Measurements from ENCODE around the gene MAML1.
A peak's percentile ranks its signal among the peaks of the same experiment; 100 is the strongest.
"Not testable (repeated sequence)": the region's sequence is repeated elsewhere in the genome, so short reads cannot be mapped to it uniquely, and the experiment has no call there.

Gene MAML1, protein sequence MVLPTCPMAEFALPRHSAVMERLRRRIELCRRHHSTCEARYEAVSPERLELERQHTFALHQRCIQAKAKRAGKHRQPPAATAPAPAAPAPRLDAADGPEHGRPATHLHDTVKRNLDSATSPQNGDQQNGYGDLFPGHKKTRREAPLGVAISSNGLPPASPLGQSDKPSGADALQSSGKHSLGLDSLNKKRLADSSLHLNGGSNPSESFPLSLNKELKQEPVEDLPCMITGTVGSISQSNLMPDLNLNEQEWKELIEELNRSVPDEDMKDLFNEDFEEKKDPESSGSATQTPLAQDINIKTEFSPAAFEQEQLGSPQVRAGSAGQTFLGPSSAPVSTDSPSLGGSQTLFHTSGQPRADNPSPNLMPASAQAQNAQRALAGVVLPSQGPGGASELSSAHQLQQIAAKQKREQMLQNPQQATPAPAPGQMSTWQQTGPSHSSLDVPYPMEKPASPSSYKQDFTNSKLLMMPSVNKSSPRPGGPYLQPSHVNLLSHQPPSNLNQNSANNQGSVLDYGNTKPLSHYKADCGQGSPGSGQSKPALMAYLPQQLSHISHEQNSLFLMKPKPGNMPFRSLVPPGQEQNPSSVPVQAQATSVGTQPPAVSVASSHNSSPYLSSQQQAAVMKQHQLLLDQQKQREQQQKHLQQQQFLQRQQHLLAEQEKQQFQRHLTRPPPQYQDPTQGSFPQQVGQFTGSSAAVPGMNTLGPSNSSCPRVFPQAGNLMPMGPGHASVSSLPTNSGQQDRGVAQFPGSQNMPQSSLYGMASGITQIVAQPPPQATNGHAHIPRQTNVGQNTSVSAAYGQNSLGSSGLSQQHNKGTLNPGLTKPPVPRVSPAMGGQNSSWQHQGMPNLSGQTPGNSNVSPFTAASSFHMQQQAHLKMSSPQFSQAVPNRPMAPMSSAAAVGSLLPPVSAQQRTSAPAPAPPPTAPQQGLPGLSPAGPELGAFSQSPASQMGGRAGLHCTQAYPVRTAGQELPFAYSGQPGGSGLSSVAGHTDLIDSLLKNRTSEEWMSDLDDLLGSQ

DNA sequence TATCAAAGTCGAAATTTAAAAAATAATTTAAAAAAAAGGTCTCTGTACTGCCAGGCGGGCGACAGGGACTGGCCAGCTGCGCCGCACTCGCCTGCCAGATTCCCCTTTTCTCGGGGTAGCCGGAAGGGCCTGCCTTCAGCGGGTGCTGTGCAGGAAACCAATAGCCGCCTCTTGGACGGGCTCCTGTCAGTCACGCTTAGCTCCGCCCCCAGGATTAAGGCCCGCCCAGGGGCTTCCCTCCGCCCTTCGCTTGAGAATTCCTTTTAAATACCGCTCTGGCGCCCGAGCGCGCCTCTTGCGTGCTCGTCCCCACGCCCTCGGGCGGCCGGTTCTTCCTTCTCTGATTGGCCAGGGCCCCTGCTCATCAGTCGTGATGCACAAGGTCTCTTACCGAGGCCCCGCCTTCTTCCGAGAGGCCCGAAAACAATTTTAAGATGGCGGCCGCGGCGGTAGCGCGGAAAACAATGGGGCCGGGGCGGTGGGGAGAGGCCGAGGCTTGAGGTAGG is at the start of gene MAML1:
Gene MAML1 (plus strand): TSS at position 411 of the 506 bp plus-strand sequence. CDS start 291 bp downstream, outside the sequence.
- DNase-seq = peak; percentile 97

GRCh38 chr5:179689212-179689611 is 43.4 kb upstream of the MAML1 start:
- not testable (repeated sequence) for DNase-seq

GRCh38 chr5:179694561-179694960 is 38.1 kb upstream of the MAML1 start:
- no peak for DNase-seq

- no peak for DNase-seq
These were observed 36.0 kb upstream of the MAML1 start for GRCh38 chr5:179696603-179697002.

GRCh38 chr5:179697108-179697507 is 35.5 kb upstream of the MAML1 start:
- DNase-seq = no peak

DNA sequence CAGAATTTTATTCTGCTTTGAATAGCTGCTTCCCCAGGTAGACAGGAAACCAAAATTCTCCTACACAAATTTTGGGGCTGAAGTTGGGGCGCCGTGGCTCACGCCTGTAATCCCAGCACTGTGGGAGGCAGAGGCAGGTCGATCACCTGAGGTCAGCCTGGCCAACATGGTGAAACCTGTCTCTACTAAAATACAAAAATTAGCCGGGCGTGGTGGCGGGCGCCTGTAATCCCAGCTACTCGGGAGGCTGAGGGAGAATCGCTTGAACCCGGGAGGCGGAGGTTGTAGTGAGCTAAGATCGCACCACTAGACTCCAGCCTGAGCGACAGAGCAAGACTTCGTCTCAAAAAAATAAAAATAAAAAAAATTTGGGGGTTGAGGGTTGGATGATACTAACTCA is 35.1 kb upstream of the MAML1 start:
- not testable (repeated sequence) for DNase-seq

DNA sequence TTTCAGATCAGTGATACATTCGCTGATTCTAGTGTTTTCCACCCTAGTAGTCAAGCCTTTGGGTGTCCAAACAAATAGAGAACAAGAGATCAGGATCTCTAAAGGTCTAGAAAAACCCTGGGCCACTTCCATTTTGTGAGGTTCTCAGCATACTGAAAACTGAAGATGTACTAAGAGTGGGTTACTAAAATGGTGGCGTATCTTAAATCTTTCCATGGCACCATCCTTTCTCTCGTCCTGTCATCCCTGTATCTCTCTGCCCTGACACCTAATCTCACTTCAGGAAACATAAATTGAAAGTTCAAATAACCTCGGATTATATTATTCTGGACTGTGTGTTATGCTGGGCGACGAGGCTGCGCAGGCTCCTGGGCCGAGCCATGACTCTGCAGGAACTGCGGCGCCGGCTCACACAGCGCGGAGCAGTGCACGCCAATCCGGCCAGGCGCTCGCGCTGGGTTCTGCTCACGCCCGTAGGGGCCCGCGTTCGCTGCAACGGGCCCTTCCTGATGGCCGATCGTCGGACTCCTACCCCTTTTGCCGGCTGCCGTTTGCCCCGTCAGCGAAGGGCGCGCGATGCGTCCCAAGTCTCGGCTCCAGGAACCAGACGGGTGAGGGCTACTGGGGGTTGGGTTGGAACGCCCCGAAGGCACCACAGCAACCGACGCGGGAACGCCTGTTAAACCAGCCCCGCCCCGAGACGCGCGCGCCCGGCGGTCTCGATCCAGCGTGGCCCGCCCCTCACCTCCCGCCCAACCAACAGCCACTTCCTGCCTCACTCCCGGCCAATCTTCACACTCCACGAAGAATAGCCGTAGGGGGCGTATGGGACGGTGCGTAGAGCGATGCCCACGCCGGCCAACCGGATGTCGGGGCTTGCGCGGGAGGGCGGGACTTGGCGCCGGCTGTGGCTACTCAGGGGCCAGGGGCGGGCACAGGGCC is 34.4 kb upstream of the MAML1 start:
- peak; percentile 97 for DNase-seq

DNA sequence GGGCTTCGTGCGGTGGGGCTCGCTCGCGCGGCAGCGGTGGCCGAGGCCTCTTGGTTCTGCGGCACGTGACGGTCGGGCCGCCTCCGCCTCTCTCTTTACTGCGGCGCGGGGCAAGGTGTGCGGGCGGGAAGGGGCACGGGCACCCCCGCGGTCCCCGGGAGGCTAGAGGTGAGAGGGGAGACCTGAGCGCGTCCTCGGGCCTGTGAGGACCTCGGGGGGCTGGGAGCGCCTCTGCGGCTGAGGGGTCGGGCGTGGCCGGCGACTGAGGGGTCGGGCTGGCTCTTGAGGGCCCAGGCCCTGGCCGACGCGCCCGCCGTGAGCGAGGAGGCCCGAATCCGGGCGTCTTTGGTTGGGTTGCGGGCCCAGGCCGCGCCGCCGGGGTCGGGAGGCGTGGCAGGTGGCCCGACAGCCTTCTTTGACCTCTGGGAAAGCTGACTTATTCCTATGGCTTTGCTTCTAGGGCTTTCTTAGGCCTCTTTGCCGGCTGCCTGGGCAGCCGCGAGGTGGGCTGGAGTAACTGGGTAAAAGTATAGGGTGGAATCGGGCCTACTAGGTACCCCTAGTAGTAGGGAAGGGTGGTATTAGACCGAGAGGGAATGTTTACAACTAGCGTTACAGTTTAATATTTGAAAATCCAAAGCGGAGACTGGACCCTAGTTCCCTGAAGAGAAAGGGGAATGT is 33.5 kb upstream of the MAML1 start, which contains the start of gene CANX:
Gene CANX (plus strand): TSS at position 33 of the 681 bp plus-strand sequence. CDS start 6,715 bp downstream, outside the sequence.
- no peak for DNase-seq

DNA sequence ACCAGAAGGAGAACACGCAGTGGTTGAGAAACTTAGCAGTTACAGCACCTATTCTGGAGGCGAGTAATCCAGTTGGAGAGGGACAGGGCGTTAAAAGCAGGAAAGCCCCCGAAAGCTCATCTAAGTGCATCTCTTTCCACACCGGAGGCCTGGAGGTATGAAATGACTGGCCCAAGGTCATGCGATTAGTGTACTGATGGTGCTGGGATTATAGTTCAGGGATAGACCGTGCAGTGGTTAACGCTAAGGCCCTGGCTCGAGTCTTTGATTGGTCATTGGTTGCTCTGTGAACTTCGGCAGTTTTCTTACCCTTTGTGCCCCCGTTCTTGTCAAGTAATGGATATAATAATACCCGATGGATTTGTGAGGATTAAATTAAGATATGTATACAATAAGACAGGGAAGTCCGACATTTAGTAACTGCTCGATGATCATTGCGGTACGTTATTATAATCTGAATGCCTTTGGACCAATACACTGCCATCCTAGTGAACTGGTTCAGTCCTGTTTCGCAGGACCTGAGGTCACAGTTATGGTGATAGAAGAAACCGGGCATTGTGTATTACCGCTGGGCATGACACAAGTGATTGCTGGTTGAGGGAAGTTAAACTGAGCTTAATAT is 32.9 kb upstream of the MAML1 start:
- DNase-seq = peak; percentile 14

DNA sequence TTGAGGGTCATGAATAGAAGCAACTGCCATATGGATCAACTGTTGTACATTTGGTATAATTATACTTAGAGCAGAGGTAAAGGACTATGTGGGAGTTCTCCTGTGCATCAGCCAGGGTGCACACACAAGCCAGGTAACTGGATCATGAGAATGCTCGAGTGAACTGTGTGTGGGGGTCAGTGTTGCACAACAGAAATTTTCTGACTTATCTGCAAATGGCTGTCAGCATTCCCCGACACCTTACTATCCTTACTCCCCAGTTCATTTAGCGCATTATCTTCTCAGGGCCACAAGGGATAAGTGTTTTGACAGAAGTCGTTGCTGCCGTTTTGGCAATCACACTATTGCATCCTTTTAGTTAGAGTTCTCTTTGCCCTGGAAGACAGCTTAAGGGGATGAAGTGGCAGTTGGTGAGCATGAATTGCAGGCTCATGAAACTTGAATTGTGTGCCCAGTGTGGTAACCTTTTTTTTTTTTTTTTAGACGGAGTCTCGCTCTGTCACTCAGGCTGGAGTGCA is 32.2 kb upstream of the MAML1 start:
- DNase-seq = no peak

DNA sequence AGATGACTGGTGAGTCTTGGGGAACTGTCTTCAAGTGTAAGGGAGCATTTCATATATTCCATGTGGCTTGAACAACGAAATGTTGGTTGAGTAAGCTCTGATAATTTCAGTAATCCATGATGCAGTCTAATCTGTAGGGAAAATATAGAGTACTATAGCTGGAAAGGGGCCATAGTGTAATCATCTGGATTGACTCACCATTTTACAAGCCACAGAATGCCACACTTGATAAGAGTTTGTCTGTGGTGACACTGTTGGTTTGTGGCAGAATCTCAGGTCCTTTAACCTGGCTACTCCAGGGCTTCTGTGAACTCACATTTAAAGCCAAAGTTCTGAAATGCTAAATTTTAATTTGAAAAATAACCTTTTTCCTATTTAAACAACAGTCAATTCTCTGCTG is 16.3 kb upstream of the MAML1 start:
- no peak for DNase-seq

GRCh38 chr5:179720222-179720621 is 12.4 kb upstream of the MAML1 start:
- no peak for DNase-seq

DNA sequence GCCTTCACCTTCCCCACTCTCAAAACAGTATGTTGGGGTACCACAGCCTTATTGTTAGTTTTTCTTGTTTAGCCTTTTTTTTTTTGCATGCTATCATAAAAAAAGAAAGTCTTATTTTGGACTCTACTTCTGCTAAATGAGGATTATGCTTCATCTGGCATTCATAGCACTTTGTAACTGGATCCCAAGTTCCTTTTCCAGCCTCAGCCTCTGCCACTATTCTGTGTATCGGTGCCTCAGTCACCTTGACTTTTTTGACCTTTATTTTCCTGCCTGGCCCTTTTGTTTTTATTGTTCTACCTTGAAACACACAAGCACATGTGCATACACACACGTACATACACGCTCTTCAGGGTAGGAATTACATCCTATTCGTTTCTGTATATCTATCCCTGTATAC is 8.5 kb upstream of the MAML1 start:
- DNase-seq = no peak

DNA sequence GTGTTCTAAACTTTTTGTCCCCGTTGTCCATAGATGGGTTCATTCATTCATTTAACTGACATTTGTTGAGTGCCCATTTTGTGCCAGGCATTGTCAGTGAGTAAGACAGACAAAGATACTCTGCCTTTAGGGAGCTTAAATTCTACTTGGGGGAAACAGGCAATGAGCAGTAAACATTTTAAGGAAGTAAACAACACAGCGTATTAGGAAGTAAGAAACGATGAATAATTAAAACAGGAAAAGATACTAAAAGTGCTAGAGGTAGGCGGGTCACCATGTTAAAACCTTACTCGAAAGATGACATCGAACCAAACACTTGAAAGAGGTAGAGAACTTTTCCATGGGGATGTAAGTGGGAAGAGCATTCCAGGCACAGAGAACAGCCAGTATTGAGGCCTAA is 5.5 kb upstream of the MAML1 start:
- DNase-seq = no peak

DNA sequence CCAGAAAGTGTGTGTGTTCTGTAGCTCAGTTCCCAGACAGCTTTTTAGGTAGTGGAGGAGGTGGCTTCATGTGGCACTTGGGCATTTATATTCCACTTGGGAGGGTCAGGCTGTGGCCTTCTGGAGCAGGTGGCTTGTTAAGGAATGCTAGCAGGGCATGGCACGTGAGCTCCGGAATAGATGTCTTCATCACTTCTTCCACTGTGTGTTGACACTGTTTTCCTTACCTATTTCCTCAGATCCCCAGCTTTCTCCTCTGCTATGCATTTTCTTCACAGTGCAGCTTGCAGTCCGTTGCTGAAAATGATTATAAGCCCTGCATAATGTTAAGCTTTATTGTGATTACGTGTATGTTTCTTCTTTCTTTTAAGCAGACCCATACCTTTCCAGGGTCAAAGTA is 3.3 kb upstream of the MAML1 start:
- no peak for DNase-seq

- DNase-seq = no peak
These were observed 2.9 kb upstream of the MAML1 start for GRCh38 chr5:179729727-179730126.

DNA sequence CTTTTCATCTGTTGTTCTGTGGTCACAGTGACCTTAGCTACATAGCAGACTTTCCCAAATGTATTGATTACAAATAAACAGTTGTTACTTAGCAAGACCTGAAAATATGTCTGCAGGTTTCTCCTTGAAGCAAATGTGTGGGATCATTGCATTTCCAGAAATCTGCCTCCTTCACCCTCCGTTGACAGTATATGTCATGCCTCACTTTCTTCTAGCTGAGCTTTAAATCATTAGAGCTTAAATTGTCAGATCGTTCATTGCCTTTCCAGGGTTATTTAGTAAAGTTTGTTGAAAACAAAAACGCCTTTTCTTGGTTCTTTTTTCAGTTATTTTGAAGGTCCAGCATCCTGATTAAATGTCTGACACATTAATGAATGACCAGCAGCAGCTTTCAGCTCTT is 2.3 kb upstream of the MAML1 start:
- no peak for DNase-seq

DNA sequence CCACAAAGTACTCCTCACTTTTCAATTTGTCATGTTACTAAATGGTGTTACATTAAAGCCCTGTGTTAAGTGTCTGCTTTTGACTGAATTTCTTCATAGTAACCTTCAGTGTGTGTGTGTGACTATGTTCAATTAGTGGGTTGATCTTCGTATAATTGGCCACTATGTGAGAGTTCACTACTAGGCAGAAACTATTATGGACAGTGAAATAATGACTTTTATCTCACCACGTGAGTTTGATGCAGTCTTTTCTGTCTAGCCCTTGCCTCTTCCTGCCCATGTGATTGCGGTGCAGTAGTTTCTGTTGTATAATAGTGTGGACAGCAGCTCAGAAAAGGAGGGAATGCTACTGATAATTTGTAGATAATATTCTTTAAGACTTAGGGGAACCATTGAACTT is 1.8 kb upstream of the MAML1 start:
- DNase-seq = no peak

GRCh38 chr5:179731791-179732411 is 721 bp upstream of the MAML1 start:
- no peak for DNase-seq

Measured in NCI-H748 treated with DMSO at 0.1 percent for 48 hours (cell line).